ENCODE data around the gene PKN2. TPM values are rescaled to one million over a fixed set of nuclear protein-coding genes. Genes with fewer than 3 reads are reported as not detected.
"Not testable (repeated sequence)": the region's sequence is repeated elsewhere in the genome, so short reads cannot be mapped to it uniquely, and the experiment has no call there.

PKN2 gene
- total RNA-seq, 2 experiments from 2014 or later, result 16.4 to 24.9 TPM

GRCh38 chr1:88701275-88701674 is 17.2 kb downstream of the PKN2 start:
- intact Hi-C loops (cut with DNase I, micrococcal nuclease), result no loop called here
- CTCF ChIA-PET, result interaction anchor here (0.8 to 1.9 kb wide), 7 partner anchors 10 to 223 kb away, joined by 3 to 8 read pairs (median 3); partner anchors contain the start of gene PKN2
- no peak overlapping the region for H3K4me3 Mint-ChIP-seq
- peaks cover 29% of the 10 kb centered on the region for H3K4me1 Mint-ChIP-seq
- no peaks in the 10 kb centered on the region for H3K9me3 Mint-ChIP-seq (ENCODE audit: low read depth)
- no peaks in the 10 kb centered on the region for H3K27me3 Mint-ChIP-seq
- H3K27ac Mint-ChIP-seq, result no peak overlapping the region
- POLR2A ChIA-PET, result no interaction called here
- ATAC-seq (no peak), DNase-seq (no peak)
- H3K36me3 Mint-ChIP-seq (ENCODE audit: low read depth), result peaks cover 22% of the 10 kb centered on the region

DNA sequence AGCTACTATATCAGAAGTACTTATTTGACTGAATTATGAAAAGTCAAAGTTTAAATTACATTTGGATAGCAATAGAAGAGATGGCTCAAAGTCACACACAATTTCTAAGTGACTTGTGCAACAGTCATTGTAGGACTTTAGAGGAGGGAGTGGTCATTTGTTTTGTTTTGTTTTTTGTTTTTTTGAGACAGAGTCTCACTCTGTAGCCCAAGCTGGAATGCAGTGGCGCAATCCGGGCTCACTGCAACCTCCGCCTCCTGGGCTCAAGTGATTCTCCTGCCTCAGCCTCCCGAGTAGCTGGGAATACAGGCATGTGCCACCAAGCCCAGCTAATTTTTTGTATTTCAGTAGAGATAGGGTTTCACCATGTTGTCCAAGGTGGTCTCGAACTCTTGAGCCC is 17.7 kb downstream of the PKN2 start:
- intact Hi-C loops (cut with DNase I, micrococcal nuclease); H3K9me3 Mint-ChIP-seq (ENCODE audit: low read depth); DNase-seq; ATAC-seq; H3K27ac Mint-ChIP-seq; H3K27me3 Mint-ChIP-seq; POLR2A ChIA-PET; H3K4me3 Mint-ChIP-seq: not testable (repeated sequence)
- peaks cover 28% of the 10 kb centered on the region for H3K4me1 Mint-ChIP-seq
- peaks cover 22% of the 10 kb centered on the region for H3K36me3 Mint-ChIP-seq (ENCODE audit: low read depth)
- CTCF ChIA-PET, result interaction anchor here (0.8 to 1.9 kb wide), 5 partner anchors 10 to 46 kb away, joined by 3 to 8 read pairs (median 4); no protein-coding TSS in a partner anchor

DNA sequence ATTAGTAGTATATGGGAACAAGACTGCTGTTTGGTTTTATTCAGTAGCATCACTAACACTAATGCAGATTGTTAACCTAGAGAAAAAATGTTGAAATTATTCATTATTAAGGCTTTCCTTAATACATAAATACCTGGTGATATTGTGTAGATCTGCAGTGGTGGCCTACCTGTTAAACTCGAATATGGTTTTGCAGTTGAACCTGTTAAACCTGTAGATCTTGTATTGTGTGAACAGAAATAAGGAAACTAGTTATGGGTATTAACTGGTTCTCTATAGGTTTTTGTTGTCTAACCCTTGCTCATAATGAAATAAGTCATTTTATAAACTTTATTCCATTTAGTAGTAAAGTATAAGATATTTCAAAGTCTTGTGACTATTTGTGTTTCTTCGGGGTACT is 23.9 kb downstream of the PKN2 start:
- Mint-ChIP-seq H3K9me3 (ENCODE audit: low read depth) (no peaks in the 10 kb centered on the region), H3K36me3 (ENCODE audit: low read depth) (peaks cover 22% of the 10 kb centered on the region), H3K4me1 (peaks cover 8% of the 10 kb centered on the region), H3K4me3 (no peak overlapping the region), H3K27ac (no peak overlapping the region), H3K27me3 (no peaks in the 10 kb centered on the region)
- ATAC-seq (no peak), DNase-seq (no peak)
- intact Hi-C loops (cut with DNase I, micrococcal nuclease), result loop anchor here in 1 of 2 experiments (5.0 kb wide), 1 partner anchor 51 kb away; no protein-coding TSS in a partner anchor
- ChIA-PET POLR2A (no interaction called here), CTCF (no interaction called here)

GRCh38 chr1:88712907-88713306 is 28.8 kb downstream of the PKN2 start:
- POLR2A ChIA-PET; ATAC-seq; intact Hi-C loops (cut with DNase I, micrococcal nuclease); CTCF ChIA-PET; H3K27ac Mint-ChIP-seq; H3K27me3 Mint-ChIP-seq; DNase-seq; H3K9me3 Mint-ChIP-seq (ENCODE audit: low read depth); H3K4me3 Mint-ChIP-seq: not testable (repeated sequence)
- peaks cover 21% of the 10 kb centered on the region for H3K4me1 Mint-ChIP-seq
- peaks cover 52% of the 10 kb centered on the region for H3K36me3 Mint-ChIP-seq (ENCODE audit: low read depth)

- CTCF ChIA-PET; intact Hi-C loops (cut with DNase I, micrococcal nuclease); H3K27me3 Mint-ChIP-seq; H3K4me3 Mint-ChIP-seq; H3K9me3 Mint-ChIP-seq (ENCODE audit: low read depth); ATAC-seq; DNase-seq; H3K27ac Mint-ChIP-seq; POLR2A ChIA-PET: not testable (repeated sequence)
- Mint-ChIP-seq H3K4me1 (peaks cover 27% of the 10 kb centered on the region), H3K36me3 (ENCODE audit: low read depth) (peaks cover 37% of the 10 kb centered on the region)
Observed at GRCh38 chr1:88716571-88716970, 32.5 kb downstream of the PKN2 start.

DNA sequence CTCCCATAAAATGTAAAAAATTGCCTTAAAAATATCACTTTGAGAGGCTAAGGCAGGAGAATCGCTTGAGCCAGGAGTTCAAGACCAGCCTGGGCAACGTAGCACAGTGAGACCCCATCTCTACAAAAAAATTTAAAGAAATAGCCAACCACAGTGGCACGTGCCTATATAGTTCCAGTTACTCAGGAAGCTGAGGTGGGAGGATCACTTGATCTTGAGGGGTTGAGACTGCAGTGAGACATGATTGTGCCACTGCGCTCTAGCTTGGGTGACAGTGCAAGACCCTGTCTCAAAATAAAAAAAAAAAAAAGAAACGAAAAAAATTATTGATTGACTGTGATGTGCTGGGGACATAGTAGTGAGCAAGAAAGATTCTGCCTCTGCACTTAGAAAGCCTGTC is 38.4 kb downstream of the PKN2 start:
- peaks cover 5% of the 10 kb centered on the region for H3K36me3 Mint-ChIP-seq (ENCODE audit: low read depth)
- no peaks in the 10 kb centered on the region for H3K9me3 Mint-ChIP-seq (ENCODE audit: low read depth)
- H3K27ac Mint-ChIP-seq, result no peak overlapping the region
- H3K27me3 Mint-ChIP-seq, result no peaks in the 10 kb centered on the region
- DNase-seq, result no peak
- CTCF ChIA-PET, result no interaction called here
- intact Hi-C loops (cut with DNase I, micrococcal nuclease), result no loop called here
- POLR2A ChIA-PET, result no interaction called here
- peaks cover 41% of the 10 kb centered on the region for H3K4me1 Mint-ChIP-seq
- no peak for ATAC-seq
- H3K4me3 Mint-ChIP-seq, result no peak overlapping the region

DNA sequence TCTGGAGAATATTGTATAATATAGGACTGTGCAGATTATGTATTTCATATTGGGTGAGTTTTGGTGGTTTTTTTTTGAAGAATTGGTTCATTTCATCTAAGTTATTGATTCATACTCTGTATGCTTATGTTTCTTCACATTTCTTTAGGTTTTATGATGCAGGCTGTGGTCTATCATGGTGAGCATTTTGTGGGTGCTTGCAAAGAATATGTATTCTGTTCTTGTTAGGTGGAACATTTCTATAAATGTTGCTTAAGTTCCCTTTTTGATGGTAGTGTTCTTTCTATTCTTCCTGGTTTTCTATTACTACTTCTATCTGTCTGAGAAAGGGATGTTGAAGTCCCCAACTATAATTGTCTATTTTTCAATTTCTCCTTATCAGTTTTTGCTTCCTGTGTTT is 42.6 kb downstream of the PKN2 start:
- ChIA-PET POLR2A (no interaction called here), CTCF (no interaction called here)
- Mint-ChIP-seq H3K27me3 (no peaks in the 10 kb centered on the region), H3K4me1 (peaks cover 40% of the 10 kb centered on the region), H3K27ac (no peak overlapping the region), H3K4me3 (no peak overlapping the region), H3K9me3 (ENCODE audit: low read depth) (no peaks in the 10 kb centered on the region), H3K36me3 (ENCODE audit: low read depth) (peaks cover 15% of the 10 kb centered on the region)
- no peak for ATAC-seq
- intact Hi-C loops (cut with DNase I, micrococcal nuclease), result loop anchor here in 1 of 2 experiments (5.0 kb wide), 1 partner anchor 889 kb away; no protein-coding TSS in a partner anchor
- no peak for DNase-seq

DNA sequence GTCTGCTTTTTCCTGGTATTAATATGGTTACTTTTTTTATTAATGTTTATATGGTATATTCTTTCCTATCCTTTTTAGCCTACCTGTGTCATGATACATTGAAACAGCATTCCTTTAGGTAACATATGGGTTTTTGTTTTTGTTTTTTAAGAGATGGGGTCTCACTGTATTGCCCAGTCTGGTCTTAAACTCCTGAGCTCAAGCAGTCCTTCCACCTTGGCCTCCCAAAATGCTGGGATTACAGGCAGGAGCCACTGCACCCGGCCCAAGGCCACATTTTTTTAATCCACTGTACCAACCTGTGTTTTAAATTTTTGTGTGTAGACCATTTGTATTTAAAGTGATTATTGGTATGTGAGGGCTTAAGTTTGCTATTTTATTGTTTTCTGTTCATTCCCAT is 43.1 kb downstream of the PKN2 start:
- DNase-seq, result no peak
- intact Hi-C loops (cut with DNase I, micrococcal nuclease), result loop anchor here in 1 of 2 experiments (5.0 kb wide), 1 partner anchor 890 kb away; no protein-coding TSS in a partner anchor
- no peak overlapping the region for H3K27ac Mint-ChIP-seq

GRCh38 chr1:88729297-88729696 is 45.2 kb downstream of the PKN2 start:
- DNase-seq (no peak), ATAC-seq (no peak)
- no peak overlapping the region for H3K27ac Mint-ChIP-seq
- POLR2A ChIA-PET, result no interaction called here
- intact Hi-C loops (cut with DNase I, micrococcal nuclease), result loop anchor here in 1 of 2 experiments (5.0 kb wide), 1 partner anchor 892 kb away; no protein-coding TSS in a partner anchor
- CTCF ChIA-PET, result interaction anchor here (0.7 kb wide), 1 partner anchor 15 kb away, joined by 3 read pairs; no protein-coding TSS in a partner anchor
- H3K4me1 Mint-ChIP-seq, result peaks cover 34% of the 10 kb centered on the region
- peaks cover 23% of the 10 kb centered on the region for H3K36me3 Mint-ChIP-seq (ENCODE audit: low read depth)
- H3K9me3 Mint-ChIP-seq (ENCODE audit: low read depth), result peaks cover 8% of the 10 kb centered on the region
- H3K27me3 Mint-ChIP-seq, result no peaks in the 10 kb centered on the region
- no peak overlapping the region for H3K4me3 Mint-ChIP-seq

More for the DNA sequence above, 43.1 kb downstream of the PKN2 start:
- CTCF ChIA-PET, result no interaction called here
- Mint-ChIP-seq H3K4me1 (peaks cover 41% of the 10 kb centered on the region), H3K9me3 (ENCODE audit: low read depth) (no peaks in the 10 kb centered on the region), H3K27me3 (no peaks in the 10 kb centered on the region), H3K36me3 (ENCODE audit: low read depth) (peaks cover 16% of the 10 kb centered on the region), H3K4me3 (no peak overlapping the region)
- POLR2A ChIA-PET, result no interaction called here
- ATAC-seq, result no peak

- peaks cover 29% of the 10 kb centered on the region for H3K36me3 Mint-ChIP-seq (ENCODE audit: low read depth)
- ChIA-PET CTCF (no interaction called here), POLR2A (no interaction called here)
- no peaks in the 10 kb centered on the region for H3K27me3 Mint-ChIP-seq
- no peak overlapping the region for H3K4me3 Mint-ChIP-seq
- no peak overlapping the region for H3K27ac Mint-ChIP-seq
- no peak for DNase-seq
- H3K9me3 Mint-ChIP-seq (ENCODE audit: low read depth), result peaks cover 12% of the 10 kb centered on the region
- peaks cover 31% of the 10 kb centered on the region for H3K4me1 Mint-ChIP-seq
- intact Hi-C loops (cut with DNase I, micrococcal nuclease), result no loop called here
- no peak for ATAC-seq
Observed at GRCh38 chr1:88730132-88730675, 46.1 kb downstream of the PKN2 start.

DNA sequence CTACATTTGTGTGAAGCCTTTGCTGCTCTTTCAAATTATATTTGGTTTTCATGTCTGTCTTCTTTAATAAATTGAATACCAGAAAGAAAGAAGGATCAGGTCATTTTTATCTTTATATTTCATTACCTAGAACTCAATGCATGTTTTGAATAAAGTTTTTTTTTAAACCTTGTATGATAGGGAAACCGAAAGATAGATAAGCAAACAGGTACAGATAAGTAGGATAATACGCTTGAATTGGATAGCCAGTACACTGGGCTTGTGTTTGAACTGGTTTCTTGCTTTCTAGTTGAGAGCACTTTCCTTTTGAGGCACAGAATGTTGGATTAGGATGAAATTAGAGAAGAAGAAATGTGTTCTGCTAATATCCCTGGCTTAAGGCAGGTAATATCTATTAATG is 46.9 kb downstream of the PKN2 start:
- ChIA-PET CTCF (interaction anchor here (1.1 to 1.3 kb wide), 2 partner anchors 23 to 147 kb away, joined by 3 to 8 read pairs; no protein-coding TSS in a partner anchor), POLR2A (no interaction called here)
- H3K9me3 Mint-ChIP-seq (ENCODE audit: low read depth), result peaks cover 17% of the 10 kb centered on the region
- H3K4me1 Mint-ChIP-seq, result peaks cover 25% of the 10 kb centered on the region
- intact Hi-C loops (cut with DNase I, micrococcal nuclease), result no loop called here
- DNase-seq (no peak), ATAC-seq (no peak)
- H3K27me3 Mint-ChIP-seq, result no peaks in the 10 kb centered on the region
- no peak overlapping the region for H3K27ac Mint-ChIP-seq
- H3K4me3 Mint-ChIP-seq, result no peak overlapping the region
- H3K36me3 Mint-ChIP-seq (ENCODE audit: low read depth), result peaks cover 36% of the 10 kb centered on the region

GRCh38 chr1:88731475-88732269 is 47.6 kb downstream of the PKN2 start:
- peaks cover 40% of the 10 kb centered on the region for H3K36me3 Mint-ChIP-seq (ENCODE audit: low read depth)
- DNase-seq, result no peak
- peaks cover 19% of the 10 kb centered on the region for H3K4me1 Mint-ChIP-seq
- CTCF ChIA-PET, result interaction anchor here (1.1 to 1.3 kb wide), 3 partner anchors 23 to 146 kb away, joined by 3 to 8 read pairs (median 3); no protein-coding TSS in a partner anchor
- POLR2A ChIA-PET, result no interaction called here
- H3K27me3 Mint-ChIP-seq, result no peaks in the 10 kb centered on the region
- no peak overlapping the region for H3K4me3 Mint-ChIP-seq
- intact Hi-C loops (cut with DNase I, micrococcal nuclease), result no loop called here
- H3K9me3 Mint-ChIP-seq (ENCODE audit: low read depth), result peaks cover 18% of the 10 kb centered on the region
- H3K27ac Mint-ChIP-seq, result no peak overlapping the region
- no peak for ATAC-seq

Measured in activated CD4-positive, alpha-beta T cell treated with anti-CD3 and anti-CD28 coated beads for 36 hours (primary cell).